ENCODE results near the gene CCDC33.
A peak's percentile ranks its signal among the peaks of the same experiment; 100 is the strongest.

CCDC33 gene

GRCh38 chr15:74283368-74283767 lies 47.2 kb downstream of the CCDC33 start:
- H2BK12ac ChIP-seq (ENCODE audit: low read length) = no peak overlapping the region
- no peaks in the 10 kb centered on the region for H3K36me3 ChIP-seq (replicated peaks in 1 of 2; ENCODE audit: control insufficient read depth in 2 of 2, insufficient read depth in 2 of 2, low read length in 2 of 2)
- peak overlapping the region; percentile 58 for H3K18ac ChIP-seq (ENCODE audit: low read length)
- H4K8ac ChIP-seq (ENCODE audit: low read depth, low read length) = no peak overlapping the region
- H3K27me3 ChIP-seq (ENCODE audit: control insufficient read depth in 3 of 3, insufficient read depth in 3 of 3, low read depth in 1 of 3, low read length in 3 of 3) = peaks cover 0 to 28% (median 0%) of the 10 kb centered on the region in 3 experiments
- H3K79me1 ChIP-seq (ENCODE audit: low read depth, low read length) = no peaks in the 10 kb centered on the region
- peak overlapping the region; percentile 45 for H2BK15ac ChIP-seq (ENCODE audit: low read length)
- H3K9ac ChIP-seq (ENCODE audit: low read depth, low read length, poor library complexity) = no peak overlapping the region
- no peak overlapping the region for H3K4me3 ChIP-seq (ENCODE audit: low read length in 2 of 2)
- no peak overlapping the region for H4K91ac ChIP-seq (ENCODE audit: low read depth, low read length, poor library complexity)
- H3K9me3 ChIP-seq (replicated peaks in 1 of 2; ENCODE audit: control insufficient read depth in 2 of 2, insufficient read depth in 1 of 2, low read depth in 1 of 2, low read length in 2 of 2) = no peaks in the 10 kb centered on the region
- no CpG with 5 or more reads among the region's 7 CpGs for WGBS, 2 donors (ENCODE audit: extremely low coverage in 2 of 2, insufficient read length in 2 of 2, insufficient replicate concordance in 1 of 2)
- no peak overlapping the region for H2BK5ac ChIP-seq (ENCODE audit: low read length)
- DNase-seq (ENCODE audit: low spot score) = no peak
- no peak overlapping the region for H3K4ac ChIP-seq (ENCODE audit: low read length)
- H3K23ac ChIP-seq (ENCODE audit: low read depth, low read length, poor library complexity) = no peak overlapping the region
- H2AFZ ChIP-seq (ENCODE audit: low read length) = no peak overlapping the region
- no peak overlapping the region for H2BK120ac ChIP-seq (ENCODE audit: low read depth, low read length)
- peak overlapping the region; percentile 47 for H2AK5ac ChIP-seq (ENCODE audit: low read depth, low read length)
- H3K4me2 ChIP-seq (ENCODE audit: insufficient read depth, low read length, poor library complexity, severe bottlenecking) = no peak overlapping the region
- H3K4me1 ChIP-seq (ENCODE audit: control insufficient read depth in 2 of 2, insufficient read depth in 1 of 2, low read depth in 1 of 2, low read length in 2 of 2) = peaks cover 0 to 16% of the 10 kb centered on the region in 2 donors
- peak overlapping the region; percentile 33 for H3K27ac ChIP-seq (replicated peaks; ENCODE audit: low read length)
- no peak overlapping the region for H3K14ac ChIP-seq (ENCODE audit: low read length)

- H3K27ac ChIP-seq (replicated peaks; ENCODE audit: low read length) = no peak overlapping the region
- H3K4me1 ChIP-seq (ENCODE audit: control insufficient read depth in 2 of 2, insufficient read depth in 1 of 2, low read depth in 1 of 2, low read length in 2 of 2) = peaks cover 2 to 6% of the 10 kb centered on the region in 2 donors
These were observed 53.5 kb downstream of the CCDC33 start for GRCh38 chr15:74289671-74290070.

GRCh38 chr15:74290645-74291044 lies 54.5 kb downstream of the CCDC33 start:
- Histone ChIP-seq H2AFZ (ENCODE audit: low read length) (no peak overlapping the region), H3K18ac (ENCODE audit: low read length) (no peak overlapping the region), H3K4me3 (ENCODE audit: low read length in 2 of 2) (no peak overlapping the region), H4K8ac (ENCODE audit: low read depth, low read length) (no peak overlapping the region), H3K23ac (ENCODE audit: low read depth, low read length, poor library complexity) (no peak overlapping the region), H3K4me1 (ENCODE audit: control insufficient read depth in 2 of 2, insufficient read depth in 1 of 2, low read depth in 1 of 2, low read length in 2 of 2) (peaks cover 2 to 6% of the 10 kb centered on the region in 2 donors), H3K27ac (replicated peaks; ENCODE audit: low read length) (no peak overlapping the region), H3K9me3 (replicated peaks in 1 of 2; ENCODE audit: control insufficient read depth in 2 of 2, insufficient read depth in 1 of 2, low read depth in 1 of 2, low read length in 2 of 2) (no peaks in the 10 kb centered on the region), H2BK5ac (ENCODE audit: low read length) (no peak overlapping the region), H3K27me3 (ENCODE audit: control insufficient read depth in 3 of 3, insufficient read depth in 3 of 3, low read depth in 1 of 3, low read length in 3 of 3) (peaks cover 0 to 13% (median 0%) of the 10 kb centered on the region in 3 experiments), H3K79me1 (ENCODE audit: low read depth, low read length) (no peaks in the 10 kb centered on the region), H2BK12ac (ENCODE audit: low read length) (no peak overlapping the region), H2AK5ac (ENCODE audit: low read depth, low read length) (no peak overlapping the region), H3K4me2 (ENCODE audit: insufficient read depth, low read length, poor library complexity, severe bottlenecking) (no peak overlapping the region), H3K36me3 (replicated peaks in 1 of 2; ENCODE audit: control insufficient read depth in 2 of 2, insufficient read depth in 2 of 2, low read length in 2 of 2) (no peaks in the 10 kb centered on the region), H3K14ac (ENCODE audit: low read length) (no peak overlapping the region), H2BK15ac (ENCODE audit: low read length) (no peak overlapping the region), H3K9ac (ENCODE audit: low read depth, low read length, poor library complexity) (no peak overlapping the region), H4K91ac (ENCODE audit: low read depth, low read length, poor library complexity) (no peak overlapping the region), H3K4ac (ENCODE audit: low read length) (no peak overlapping the region), H2BK120ac (ENCODE audit: low read depth, low read length) (no peak overlapping the region)
- DNase-seq (ENCODE audit: low spot score) = no peak

More at GRCh38 chr15:74289671-74290070, 53.5 kb downstream of the CCDC33 start:
- H3K18ac ChIP-seq (ENCODE audit: low read length) = no peak overlapping the region
- no peak overlapping the region for H3K23ac ChIP-seq (ENCODE audit: low read depth, low read length, poor library complexity)
- peaks cover 0 to 14% (median 0%) of the 10 kb centered on the region in 3 experiments for H3K27me3 ChIP-seq (ENCODE audit: control insufficient read depth in 3 of 3, insufficient read depth in 3 of 3, low read depth in 1 of 3, low read length in 3 of 3)
- H4K91ac ChIP-seq (ENCODE audit: low read depth, low read length, poor library complexity) = no peak overlapping the region
- H2AK5ac ChIP-seq (ENCODE audit: low read depth, low read length) = no peak overlapping the region
- H3K14ac ChIP-seq (ENCODE audit: low read length) = no peak overlapping the region
- H4K8ac ChIP-seq (ENCODE audit: low read depth, low read length) = no peak overlapping the region
- DNase-seq (ENCODE audit: low spot score) = no peak
- no peak overlapping the region for H2BK120ac ChIP-seq (ENCODE audit: low read depth, low read length)
- no peak overlapping the region for H2BK5ac ChIP-seq (ENCODE audit: low read length)
- no peak overlapping the region for H3K9ac ChIP-seq (ENCODE audit: low read depth, low read length, poor library complexity)
- H3K4me3 ChIP-seq (ENCODE audit: low read length in 2 of 2) = no peak overlapping the region
- no peak overlapping the region for H2BK15ac ChIP-seq (ENCODE audit: low read length)
- H2BK12ac ChIP-seq (ENCODE audit: low read length) = no peak overlapping the region
- no peak overlapping the region for H2AFZ ChIP-seq (ENCODE audit: low read length)
- no peak overlapping the region for H3K4ac ChIP-seq (ENCODE audit: low read length)
- no peaks in the 10 kb centered on the region for H3K9me3 ChIP-seq (replicated peaks in 1 of 2; ENCODE audit: control insufficient read depth in 2 of 2, insufficient read depth in 1 of 2, low read depth in 1 of 2, low read length in 2 of 2)
- no peak overlapping the region for H3K4me2 ChIP-seq (ENCODE audit: insufficient read depth, low read length, poor library complexity, severe bottlenecking)
- no peaks in the 10 kb centered on the region for H3K79me1 ChIP-seq (ENCODE audit: low read depth, low read length)
- no peaks in the 10 kb centered on the region for H3K36me3 ChIP-seq (replicated peaks in 1 of 2; ENCODE audit: control insufficient read depth in 2 of 2, insufficient read depth in 2 of 2, low read length in 2 of 2)

GRCh38 chr15:74291101-74292071 lies 55.3 kb downstream of the CCDC33 start:
- Histone ChIP-seq H3K4ac (ENCODE audit: low read length) (no peak overlapping the region), H4K8ac (ENCODE audit: low read depth, low read length) (no peak overlapping the region), H3K14ac (ENCODE audit: low read length) (no peak overlapping the region), H3K27me3 (ENCODE audit: control insufficient read depth in 3 of 3, insufficient read depth in 3 of 3, low read depth in 1 of 3, low read length in 3 of 3) (peaks cover 0 to 13% (median 0%) of the 10 kb centered on the region in 3 experiments), H3K79me1 (ENCODE audit: low read depth, low read length) (no peaks in the 10 kb centered on the region), H3K9ac (ENCODE audit: low read depth, low read length, poor library complexity) (no peak overlapping the region), H2BK12ac (ENCODE audit: low read length) (no peak overlapping the region), H3K27ac (replicated peaks; ENCODE audit: low read length) (peak overlapping the region; percentile 31), H3K36me3 (replicated peaks in 1 of 2; ENCODE audit: control insufficient read depth in 2 of 2, insufficient read depth in 2 of 2, low read length in 2 of 2) (no peaks in the 10 kb centered on the region), H2AFZ (ENCODE audit: low read length) (no peak overlapping the region), H2BK15ac (ENCODE audit: low read length) (no peak overlapping the region), H2BK120ac (ENCODE audit: low read depth, low read length) (no peak overlapping the region), H4K91ac (ENCODE audit: low read depth, low read length, poor library complexity) (no peak overlapping the region), H2BK5ac (ENCODE audit: low read length) (no peak overlapping the region), H2AK5ac (ENCODE audit: low read depth, low read length) (no peak overlapping the region), H3K18ac (ENCODE audit: low read length) (no peak overlapping the region), H3K4me1 (ENCODE audit: control insufficient read depth in 2 of 2, insufficient read depth in 1 of 2, low read depth in 1 of 2, low read length in 2 of 2) (peaks cover 2 to 6% of the 10 kb centered on the region in 2 donors), H3K4me2 (ENCODE audit: insufficient read depth, low read length, poor library complexity, severe bottlenecking) (no peak overlapping the region), H3K23ac (ENCODE audit: low read depth, low read length, poor library complexity) (no peak overlapping the region), H3K4me3 (ENCODE audit: low read length in 2 of 2) (peak overlapping the region in 1 of 2 donors; percentile 4), H3K9me3 (replicated peaks in 1 of 2; ENCODE audit: control insufficient read depth in 2 of 2, insufficient read depth in 1 of 2, low read depth in 1 of 2, low read length in 2 of 2) (no peaks in the 10 kb centered on the region)
- DNase-seq (ENCODE audit: low spot score) = peak; percentile 91
- no CpG with 5 or more reads among the region's 20 CpGs for WGBS, 2 donors (ENCODE audit: extremely low coverage in 2 of 2, insufficient read length in 2 of 2, insufficient replicate concordance in 1 of 2)
